DOHH2 (cell line): Measurements from ENCODE around the gene TSPAN33.

Experiments used
- H3F3A ChIP-seq: fragments of 200-600 bp; sonication (generic), shearing (Covaris generic); 2 replicates; pipeline ENCODE4 v1.6.0; 2016; ENCODE audit warnings: antibody characterized with exemption, mild to moderate bottlenecking; ENCODE audit not compliant: control insufficient read depth, insufficient read depth
- H3K27ac ChIP-seq: fragments of 200-600 bp; sonication (generic); 2 replicates; pipeline ENCODE4 v1.5.1; 2014; ENCODE audit warnings: low read depth, mild to moderate bottlenecking, low read length, moderate library complexity
- H3K27me3 ChIP-seq: fragments of 200-600 bp; sonication (generic); 2 replicates; pipeline ENCODE4 v1.6.1; 2014; ENCODE audit warnings: mild to moderate bottlenecking, low read length, mixed read lengths; ENCODE audit not compliant: control insufficient read depth
- H3K36me3 ChIP-seq: fragments of 200-600 bp; sonication (generic); 2 replicates; pipeline ENCODE4 v1.6.1; 2014; ENCODE audit warnings: mild to moderate bottlenecking, low read length, moderate library complexity, mixed read lengths; ENCODE audit not compliant: control insufficient read depth
- H3K4me1 ChIP-seq: fragments of 200-600 bp; sonication (generic); 2 replicates; pipeline ENCODE4 v1.6.1; 2014; ENCODE audit warnings: mild to moderate bottlenecking, low read length, mixed read lengths; ENCODE audit not compliant: control insufficient read depth
- H3K4me2 ChIP-seq: fragments of 200-600 bp; sonication (generic); 2 replicates; pipeline ENCODE4 v1.6.0; 2014; ENCODE audit warnings: mild to moderate bottlenecking, low read length, moderate library complexity
- H3K4me3 ChIP-seq: fragments of 200-600 bp; sonication (generic); 2 replicates; pipeline ENCODE4 v1.5.1; 2014; ENCODE audit warnings: mild to moderate bottlenecking, low read length, mixed read lengths
- H3K79me2 ChIP-seq: fragments of 200-600 bp; sonication (generic); 2 replicates; pipeline ENCODE4 v1.6.1; 2014; ENCODE audit warnings: mild to moderate bottlenecking, low read length, mixed read lengths; ENCODE audit not compliant: control insufficient read depth
- H3K9me2 ChIP-seq: fragments of 200-600 bp; sonication (generic); replicated peaks from 2 replicates; pipeline ENCODE4 v1.6.1; 2014; ENCODE audit warnings: mild to moderate bottlenecking, low read length, mixed read lengths; ENCODE audit not compliant: control insufficient read depth
- H3K9me3 ChIP-seq: fragments of 200-600 bp; sonication (generic); 2 replicates; pipeline ENCODE4 v1.6.1; 2014; ENCODE audit warnings: antibody characterized with exemption, low read length, mixed read lengths; ENCODE audit not compliant: control insufficient read depth, insufficient read depth
- H4K20me1 ChIP-seq: fragments of 200-600 bp; sonication (generic); 2 replicates; pipeline ENCODE4 v1.6.0; 2014; ENCODE audit warnings: low read depth, mild to moderate bottlenecking, antibody characterized with exemption, low read length, moderate library complexity; ENCODE audit not compliant: control insufficient read depth, insufficient read depth
- CTCF ChIP-seq: fragments of 200-600 bp; sonication (generic); IDR thresholded peaks from one replicate; pipeline ENCODE4 v1.5.1; 2014; ENCODE audit warnings: antibody characterized with exemption, mild to moderate bottlenecking, low read depth, low read length; ENCODE audit not compliant: poor library complexity, severe bottlenecking
- EZH2phosphoT487 ChIP-seq: fragments of 200-600 bp; sonication (generic); IDR thresholded peaks from 2 replicates; pipeline ENCODE4 v1.6.1; 2017; ENCODE audit warnings: borderline replicate concordance, mild to moderate bottlenecking, antibody characterized with exemption, low read length, moderate library complexity, mixed read lengths

TSPAN33 gene

GRCh38 chr7:129122078-129122750 is 22.3 kb upstream of the TSPAN33 start:
- Histone ChIP-seq H3K4me1 (peaks cover 20% of the 10 kb centered on the region), H3K36me3 (no peaks in the 10 kb centered on the region), H3K9me2 (no peaks in the 10 kb centered on the region), H3K4me2 (no peak overlapping the region), H3K4me3 (no peak overlapping the region; the same call in 1 of the 2 replicates), H4K20me1 (no peaks in the 10 kb centered on the region), H3K79me2 (no peaks in the 10 kb centered on the region), H3K9me3 (peaks cover 23% of the 10 kb centered on the region), H3F3A (no peaks in the 10 kb centered on the region), H3K27me3 (no peaks in the 10 kb centered on the region), H3K27ac (no peak overlapping the region)
- no peak for TF ChIP-seq EZH2phosphoT487
- TF ChIP-seq CTCF: no peak

- Histone ChIP-seq H3K4me3 (no peak overlapping the region), H3F3A (no peaks in the 10 kb centered on the region), H3K79me2 (no peaks in the 10 kb centered on the region), H3K27ac (no peak overlapping the region), H3K9me3 (peaks cover 23% of the 10 kb centered on the region), H3K4me1 (peaks cover 20% of the 10 kb centered on the region), H4K20me1 (no peaks in the 10 kb centered on the region), H3K27me3 (no peaks in the 10 kb centered on the region), H3K9me2 (no peaks in the 10 kb centered on the region), H3K4me2 (no peak overlapping the region), H3K36me3 (no peaks in the 10 kb centered on the region)
- TF ChIP-seq EZH2phosphoT487 (no peak), CTCF (no peak)
Observed at GRCh38 chr7:129122751-129123509, 21.6 kb upstream of the TSPAN33 start.

GRCh38 chr7:129123510-129123857 is 21.0 kb upstream of the TSPAN33 start:
- no peak overlapping the region for H3K27ac ChIP-seq
- H3K79me2 ChIP-seq: no peaks in the 10 kb centered on the region
- no peaks in the 10 kb centered on the region for H3K27me3 ChIP-seq
- TF ChIP-seq CTCF (no peak), EZH2phosphoT487 (no peak)
- peaks cover 23% of the 10 kb centered on the region for H3K9me3 ChIP-seq
- H3K9me2 ChIP-seq: no peaks in the 10 kb centered on the region
- H3K36me3 ChIP-seq: no peaks in the 10 kb centered on the region
- no peaks in the 10 kb centered on the region for H3F3A ChIP-seq
- H4K20me1 ChIP-seq: no peaks in the 10 kb centered on the region
- no peak overlapping the region for H3K4me2 ChIP-seq
- H3K4me3 ChIP-seq: no peak overlapping the region
- peaks cover 20% of the 10 kb centered on the region for H3K4me1 ChIP-seq
